GM19467 (cell line): ENCODE results near the gene INHBE.

Source experiments
- ATAC-seq: cut with Tn5 transposase; IDR thresholded peaks from one replicate; pipeline ENCODE4 v1.9.1; 2021; ENCODE audit warnings: mild to moderate bottlenecking, moderate library complexity; ENCODE audit not compliant: unreplicated experiment

The INHBE gene

DNA sequence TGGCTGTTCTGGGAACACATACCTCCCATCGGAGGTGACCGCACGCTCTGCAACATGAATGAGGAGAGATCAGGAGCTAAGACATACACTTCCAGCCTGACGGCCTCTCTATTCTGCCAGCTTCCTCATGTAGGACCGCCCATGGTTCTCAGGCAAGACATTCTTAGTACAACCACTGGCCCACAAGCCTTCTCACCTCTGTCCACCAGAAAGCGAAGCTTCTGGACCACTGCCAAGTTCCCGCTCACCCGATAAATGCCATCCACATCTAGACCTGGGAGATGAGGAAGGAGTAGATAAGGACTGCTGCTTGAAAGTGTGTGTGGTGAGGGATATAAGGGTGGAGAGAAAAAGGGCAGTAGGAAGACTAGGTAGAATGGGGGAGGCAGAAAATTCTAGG, 19.3 kb downstream of the INHBE start:
- ATAC-seq = no peak

DNA sequence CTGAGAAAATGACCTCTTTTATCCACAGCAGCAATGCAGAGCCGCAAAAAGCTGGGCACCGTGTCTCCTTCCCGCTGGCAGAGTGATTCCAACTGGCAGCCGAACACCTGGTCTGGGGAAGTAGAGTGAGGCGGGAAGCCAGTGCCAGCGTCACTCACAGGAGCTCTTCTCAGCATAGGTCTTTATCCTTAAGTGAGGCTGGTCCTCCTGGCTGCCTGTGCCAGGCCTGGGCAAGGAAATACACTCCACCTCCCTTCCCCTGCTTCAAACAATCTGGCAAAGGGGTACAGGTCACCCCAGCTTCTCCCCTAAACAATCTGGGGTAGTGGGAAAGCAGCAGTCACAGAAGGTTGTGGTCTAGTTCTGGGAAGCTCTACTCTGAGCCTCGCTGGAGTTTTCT, 19.8 kb downstream of the INHBE start:
- ATAC-seq = no peak

DNA sequence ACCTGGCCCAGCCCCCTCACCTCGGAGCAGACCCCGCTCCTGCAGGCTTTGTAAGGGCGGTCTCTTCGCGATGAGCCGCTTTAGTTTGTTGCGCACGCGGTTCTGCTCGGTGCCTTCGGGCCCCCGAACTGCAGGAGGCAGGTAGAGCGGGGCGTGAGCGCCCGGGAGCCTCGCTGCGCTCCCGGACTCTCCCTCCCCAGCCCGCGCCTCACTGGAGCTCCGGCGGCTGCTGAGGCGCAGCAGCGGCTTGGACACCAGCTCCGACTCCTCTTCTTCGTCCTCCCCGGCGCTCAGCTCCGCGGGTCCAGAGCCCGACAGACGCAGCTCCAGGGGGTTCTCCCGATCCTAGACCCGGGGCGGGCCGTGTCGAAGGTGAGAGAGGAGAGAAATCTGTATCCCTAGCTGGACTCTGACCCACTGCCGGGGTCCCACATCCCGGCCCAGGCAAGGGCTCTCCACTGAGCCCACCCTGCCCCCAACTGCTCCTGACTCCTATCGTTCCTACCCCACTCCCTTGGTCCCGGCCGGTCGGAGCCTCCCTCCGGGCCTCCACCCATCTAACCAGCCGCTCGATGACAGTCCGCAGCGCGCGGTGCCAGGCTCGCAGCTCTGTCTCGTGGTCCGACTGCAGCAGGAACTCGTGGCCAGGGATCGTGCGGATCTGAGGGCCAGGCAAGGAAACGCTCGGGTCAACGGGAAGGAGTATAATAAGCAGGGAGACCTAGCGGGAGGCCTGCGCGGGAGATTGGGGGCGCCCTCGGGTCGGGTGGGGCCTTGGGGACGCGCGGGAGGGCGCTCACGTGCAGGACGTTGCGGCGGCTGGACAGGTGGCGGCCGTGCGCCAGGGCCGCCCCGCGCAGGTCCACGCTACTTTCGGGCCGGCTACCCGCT, 20.4 kb downstream of the INHBE start:
- no peak for ATAC-seq

DNA sequence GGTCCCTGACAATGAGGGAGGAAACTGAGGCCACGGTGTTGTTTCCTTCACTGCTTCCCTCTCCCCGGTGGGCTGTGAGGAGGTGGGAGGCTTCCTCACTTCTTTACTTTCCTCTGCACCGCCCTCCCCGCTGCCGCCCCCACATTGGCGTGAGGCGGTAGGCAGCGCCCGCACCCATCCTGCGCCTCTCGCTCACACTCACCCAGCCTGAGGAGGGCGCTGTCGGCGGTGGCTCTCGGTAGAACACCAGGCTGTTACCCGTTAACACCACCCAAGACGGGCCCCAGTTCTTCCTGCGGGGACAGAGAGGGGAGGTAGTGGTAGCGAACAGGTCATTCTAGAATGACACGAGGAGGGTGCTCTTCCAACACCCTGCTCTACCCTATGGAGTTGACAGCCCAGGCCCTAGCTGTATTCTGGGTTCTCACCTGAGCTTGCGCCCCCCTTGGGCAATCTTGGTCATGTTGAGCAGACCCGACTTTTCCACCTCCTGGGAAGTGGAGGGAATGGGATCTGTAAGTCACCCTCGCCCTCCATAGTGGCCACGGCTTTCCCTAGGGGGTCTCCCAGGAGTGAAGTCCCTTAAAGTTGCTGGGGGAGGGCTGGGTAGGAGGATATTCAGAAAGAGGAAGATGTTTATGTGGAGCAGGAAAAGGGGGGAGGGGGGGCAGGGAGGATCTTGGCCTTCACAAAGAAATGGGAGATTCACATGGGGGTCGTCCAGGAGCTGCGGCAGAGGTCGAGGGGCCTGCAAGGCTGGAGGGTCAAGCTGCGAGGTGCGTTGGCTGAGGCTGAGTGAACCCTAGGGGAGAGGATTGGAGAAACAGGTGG, 21.3 kb downstream of the INHBE start:
- ATAC-seq = no peak

DNA sequence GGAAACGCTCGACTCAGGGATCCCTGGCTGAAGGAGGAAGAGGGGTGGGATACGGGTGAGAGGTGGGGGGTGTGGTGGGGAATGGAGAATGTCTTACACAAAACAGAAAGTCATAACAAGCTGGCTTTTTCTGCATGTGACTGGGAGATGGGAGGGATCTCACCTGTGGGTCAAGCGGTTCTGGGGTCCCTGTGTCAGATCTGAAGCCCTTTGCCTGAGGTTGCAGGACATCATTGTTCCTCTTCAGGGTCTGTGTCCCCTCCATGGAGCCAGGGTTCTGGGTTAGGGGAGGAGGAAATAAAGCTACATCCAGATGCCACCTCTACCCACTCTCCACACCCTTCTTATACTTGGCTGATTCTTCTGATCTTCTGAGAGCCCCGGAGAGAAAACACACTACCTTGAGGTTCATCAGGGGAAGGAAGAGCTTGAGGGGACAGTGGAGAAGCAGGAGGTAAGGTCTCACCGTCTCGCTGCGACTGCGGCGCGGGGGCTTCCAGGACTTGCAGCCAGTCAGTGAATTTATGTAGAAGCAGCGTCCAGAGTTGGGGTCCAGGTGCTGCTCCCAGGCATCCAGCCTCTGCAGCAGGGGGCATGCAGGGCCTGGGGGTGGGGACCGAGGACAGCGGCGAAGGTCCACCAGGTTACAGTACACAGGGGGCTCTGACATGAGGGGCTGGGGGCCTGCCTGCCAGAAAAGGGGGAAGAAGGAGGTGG, 22.0 kb downstream of the INHBE start:
- ATAC-seq = no peak

DNA sequence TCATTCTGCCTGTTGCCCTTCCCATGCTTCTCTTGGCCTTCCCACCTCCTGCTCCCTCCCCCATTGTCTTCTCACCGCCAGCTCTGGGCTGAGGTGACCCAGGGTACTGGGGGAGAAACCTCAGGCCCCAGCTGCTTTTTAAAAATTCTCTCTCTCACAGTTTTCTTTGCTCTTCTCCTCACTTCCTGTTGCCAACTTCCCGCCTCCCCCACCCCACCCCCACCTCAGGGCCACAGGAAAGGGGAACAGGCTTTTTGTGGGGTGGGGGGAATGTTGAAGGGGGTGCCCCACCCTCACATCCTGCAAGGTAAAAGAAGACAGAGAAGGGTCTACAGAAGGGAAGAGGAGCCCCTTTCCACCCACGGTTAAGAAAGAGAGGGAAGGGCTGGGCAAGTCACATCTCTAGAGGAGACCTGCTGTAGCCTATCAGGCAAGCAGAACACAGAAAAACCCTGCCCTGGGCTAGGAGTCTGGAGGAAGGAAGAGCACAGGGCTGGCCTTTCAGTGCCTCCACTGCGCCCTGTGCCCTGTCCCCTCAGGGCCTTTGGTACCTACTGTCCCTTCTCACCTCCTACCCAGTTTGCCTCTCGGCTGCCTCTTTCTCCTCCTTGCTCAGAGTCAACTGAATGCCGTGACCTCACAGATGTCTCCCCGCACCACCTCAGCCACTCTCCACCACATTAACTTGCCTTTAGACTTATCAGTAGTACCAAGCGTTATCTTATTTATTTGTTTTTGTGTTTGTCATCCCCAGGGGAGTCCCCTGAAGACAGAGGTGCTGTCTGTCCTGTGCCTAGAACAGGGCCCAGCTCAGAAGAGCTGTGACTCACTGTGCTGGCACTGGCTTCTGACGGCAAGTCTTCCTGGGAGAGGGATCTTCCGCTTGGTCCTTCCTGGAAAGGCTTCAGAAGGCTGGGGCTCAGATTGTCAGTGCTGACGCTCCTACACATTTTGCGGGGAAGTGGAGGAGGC, 22.9 kb downstream of the INHBE start:
- peak; percentile 33 for ATAC-seq

DNA sequence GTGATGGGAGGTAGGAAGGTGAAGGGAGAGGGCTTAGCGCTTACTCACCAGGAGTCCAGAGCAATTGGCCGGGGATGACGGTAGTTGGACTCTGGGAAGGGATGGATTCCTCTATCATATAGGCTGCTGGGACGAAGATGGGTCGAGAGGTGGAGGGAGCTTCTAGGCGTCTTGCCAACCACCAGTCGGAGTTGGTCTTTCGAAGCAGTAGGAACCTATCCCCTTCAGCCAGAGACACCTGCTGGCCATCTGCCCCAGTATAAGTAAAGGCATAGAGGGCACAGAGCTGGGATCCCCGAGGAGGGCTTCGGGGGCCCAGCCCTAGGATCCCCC, 23.9 kb downstream of the INHBE start:
- no peak for ATAC-seq

DNA sequence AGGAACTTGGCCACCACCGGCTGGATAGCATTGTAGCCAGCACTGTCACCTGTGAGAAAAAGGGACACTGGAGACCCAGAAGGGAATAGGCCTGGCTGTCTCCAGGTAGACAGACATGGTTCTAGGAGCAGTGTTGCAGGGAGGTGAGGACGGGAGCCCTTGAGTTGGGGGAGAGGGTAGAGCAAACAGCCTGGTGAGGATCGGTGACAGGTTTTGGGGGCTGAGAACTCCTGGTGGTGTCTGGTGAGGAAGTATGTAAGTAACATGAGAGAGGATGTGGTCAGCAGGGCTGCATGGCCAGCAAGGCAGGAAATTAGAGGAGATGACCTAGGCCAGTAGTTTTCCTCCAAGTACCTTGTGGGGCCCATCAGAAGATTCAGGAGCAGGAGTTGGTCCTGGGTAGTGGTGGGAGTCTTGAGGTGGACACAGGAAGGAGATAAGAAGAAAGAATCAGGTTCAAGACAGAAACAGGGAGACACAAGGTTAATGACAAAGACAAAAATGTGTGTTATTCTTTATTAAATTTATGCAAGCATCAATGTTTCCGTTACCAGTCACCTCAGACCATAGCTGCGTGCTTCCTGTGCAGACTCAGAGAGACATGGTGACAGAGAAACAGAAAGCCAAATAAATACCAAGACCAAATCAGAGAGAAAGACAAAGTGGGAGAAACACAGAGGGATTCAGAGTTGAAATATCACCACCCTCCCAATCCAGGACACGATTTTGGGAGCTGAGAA, 24.4 kb downstream of the INHBE start, which contains the start of gene ARHGAP9:
Gene ARHGAP9, minus strand, starts transcription at position 491 of the 740 bp plus-strand sequence. Its CDS starts 460 bp downstream, at position 31.
- ATAC-seq = no peak

DNA sequence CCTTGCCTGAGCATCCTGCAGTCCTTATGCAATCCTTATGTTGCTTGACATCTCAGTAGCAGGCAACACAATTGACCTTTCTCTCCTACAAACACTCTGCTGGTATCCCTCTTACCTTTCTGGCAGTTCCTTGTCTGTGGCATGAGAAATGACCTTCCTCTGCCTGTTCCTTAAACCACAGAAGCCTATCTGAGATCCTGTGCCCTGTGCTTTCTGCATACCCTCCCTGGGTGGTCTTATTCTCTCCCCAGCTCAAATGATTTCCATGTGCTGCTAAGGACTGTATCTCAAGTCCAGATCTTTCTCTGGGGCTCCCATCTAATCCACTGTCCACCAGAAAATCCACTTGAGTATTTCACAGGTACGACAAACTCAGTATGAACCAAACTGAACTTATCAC, 26.6 kb downstream of the INHBE start:
- no peak for ATAC-seq

DNA sequence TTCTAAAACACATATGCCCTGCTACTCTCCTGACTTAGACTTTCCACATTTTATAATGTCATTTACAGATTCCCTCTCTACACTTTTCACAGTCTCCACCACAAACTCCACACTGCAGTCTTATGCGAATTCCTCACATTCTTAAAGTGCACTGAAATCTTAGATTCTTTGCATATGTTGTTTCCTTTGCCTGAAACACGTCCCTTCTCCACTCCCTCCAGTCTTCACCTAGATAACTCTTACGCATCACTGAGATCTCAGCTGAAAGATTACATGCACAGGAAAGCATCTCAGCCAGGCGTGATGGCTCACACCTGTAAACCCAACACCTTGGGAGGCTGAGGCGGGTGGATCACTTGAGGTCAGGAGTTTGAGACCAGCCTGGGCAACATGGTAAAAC, 28.4 kb downstream of the INHBE start:
- ATAC-seq = no peak

DNA sequence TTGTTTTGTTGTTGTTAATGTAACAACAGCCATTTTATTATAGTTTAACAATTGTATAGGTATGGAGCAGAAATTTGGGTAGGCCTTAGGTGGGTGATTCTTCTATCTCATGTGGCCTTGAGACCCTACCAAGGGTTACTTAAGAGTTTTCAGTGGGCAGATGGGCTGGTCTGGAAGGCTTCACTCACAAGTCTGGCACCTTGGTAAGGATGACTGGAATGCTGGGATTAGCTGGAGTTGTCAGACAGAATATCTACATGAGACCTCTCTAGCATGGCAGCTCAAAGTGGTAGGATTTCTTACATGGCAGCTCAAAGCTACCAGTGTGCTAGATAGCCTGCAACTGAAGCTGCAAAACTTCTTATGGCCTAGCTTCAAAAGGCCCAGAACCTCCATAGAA, 30.6 kb downstream of the INHBE start:
- no peak for ATAC-seq

DNA sequence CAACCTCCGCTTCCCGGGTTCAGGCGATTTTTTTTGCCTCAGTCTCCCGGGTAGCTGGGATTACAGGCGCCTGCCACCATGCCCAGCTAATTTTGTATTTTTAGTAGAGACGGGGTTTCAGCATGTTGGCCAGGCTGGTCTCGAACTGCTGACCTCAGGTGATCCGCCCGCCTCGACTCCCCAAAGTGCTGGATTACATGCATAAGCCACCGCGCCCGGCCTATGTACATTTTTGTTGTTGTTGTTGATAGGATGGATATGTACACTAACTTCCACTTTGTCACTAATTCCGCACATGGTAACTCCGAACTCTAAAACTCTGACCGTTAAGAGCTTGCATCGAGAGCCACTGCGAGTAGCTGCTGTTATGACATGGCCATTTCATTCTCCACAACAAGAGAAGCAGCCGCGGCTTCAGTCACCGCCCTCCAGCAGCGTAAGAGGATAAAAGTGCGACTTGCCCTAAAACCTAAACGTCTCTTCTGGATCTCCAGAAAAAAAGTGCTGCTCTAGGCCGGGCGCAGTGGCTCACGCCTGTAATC, 32.0 kb downstream of the INHBE start:
- ATAC-seq = no peak

DNA sequence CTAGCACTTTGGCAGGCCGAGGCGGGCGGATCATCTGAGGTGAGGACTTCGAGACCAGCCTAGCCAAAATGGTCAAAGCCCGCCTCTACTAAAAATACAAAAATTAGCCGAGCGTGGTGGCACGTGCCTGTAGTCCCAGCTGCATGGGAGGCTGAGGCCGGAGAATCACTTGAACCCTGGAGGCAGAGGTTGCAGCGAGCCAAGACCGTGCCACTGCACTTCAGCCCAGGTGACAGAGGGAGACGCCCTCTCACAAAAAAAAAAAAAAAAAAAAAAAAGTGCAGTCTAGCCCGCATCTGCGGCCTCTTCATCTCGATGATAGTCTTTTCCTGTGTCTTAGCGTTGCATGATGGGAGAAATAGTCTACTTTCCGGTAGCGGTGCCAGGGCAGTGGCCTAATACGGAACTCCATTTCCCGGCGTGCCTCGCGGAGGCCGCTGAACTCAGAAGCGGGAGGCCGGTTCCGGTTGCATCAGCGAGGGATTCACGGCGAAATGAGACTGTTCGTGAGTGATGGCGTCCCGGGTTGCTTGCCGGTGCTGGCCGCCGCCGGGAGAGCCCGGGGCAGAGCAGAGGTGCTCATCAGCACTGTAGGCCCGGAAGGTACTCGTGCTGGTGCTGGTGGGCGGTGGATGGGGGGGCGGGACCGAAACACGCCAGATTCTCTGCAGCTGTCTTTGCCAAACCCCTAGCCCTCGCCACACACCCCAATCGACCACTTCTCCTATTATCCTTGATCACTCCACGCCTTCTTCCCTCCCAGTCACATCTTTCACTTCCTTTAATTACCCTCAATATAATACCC, 32.7 kb downstream of the INHBE start, which contains the start of gene MARS1:
Gene MARS1, plus strand, starts transcription at position 472 of the 805 bp plus-strand sequence. Its CDS starts 23 bp downstream, at position 495.
- ATAC-seq = peak; percentile 99

DNA sequence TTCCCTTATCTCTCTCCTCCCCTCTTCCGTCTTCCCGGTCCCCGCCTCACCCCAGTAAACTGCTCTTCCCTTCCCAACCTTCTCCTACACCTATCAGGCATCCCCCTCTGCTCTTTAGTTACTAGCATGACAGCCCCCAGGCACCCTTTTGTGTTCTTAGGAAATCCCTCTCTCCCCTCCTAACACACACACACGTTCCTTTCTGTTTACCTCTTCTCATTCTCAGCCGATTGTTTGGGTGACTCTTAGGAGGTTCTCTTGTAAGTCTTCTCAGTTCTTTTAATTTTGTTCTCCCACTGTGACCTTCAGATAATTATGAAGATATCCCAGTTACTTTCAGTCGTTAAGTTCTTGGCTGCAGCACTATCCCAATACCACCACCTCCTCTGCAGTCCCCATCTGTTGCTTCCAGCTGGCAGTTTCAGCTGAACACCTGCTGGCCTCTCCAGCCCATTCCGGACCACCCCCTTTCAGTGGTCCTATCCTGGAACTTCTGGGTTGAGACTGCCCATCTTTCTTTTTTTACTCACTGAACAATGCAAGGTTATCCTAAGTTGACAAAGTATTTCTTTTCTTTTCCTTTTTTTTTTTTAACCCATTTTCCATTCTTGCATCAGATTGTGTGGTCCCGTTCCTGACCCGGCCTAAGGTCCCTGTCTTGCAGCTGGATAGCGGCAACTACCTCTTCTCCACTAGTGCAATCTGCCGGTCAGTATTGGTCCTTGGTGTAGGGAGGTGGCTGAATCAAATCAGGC, 33.5 kb downstream of the INHBE start:
- ATAC-seq = no peak

DNA sequence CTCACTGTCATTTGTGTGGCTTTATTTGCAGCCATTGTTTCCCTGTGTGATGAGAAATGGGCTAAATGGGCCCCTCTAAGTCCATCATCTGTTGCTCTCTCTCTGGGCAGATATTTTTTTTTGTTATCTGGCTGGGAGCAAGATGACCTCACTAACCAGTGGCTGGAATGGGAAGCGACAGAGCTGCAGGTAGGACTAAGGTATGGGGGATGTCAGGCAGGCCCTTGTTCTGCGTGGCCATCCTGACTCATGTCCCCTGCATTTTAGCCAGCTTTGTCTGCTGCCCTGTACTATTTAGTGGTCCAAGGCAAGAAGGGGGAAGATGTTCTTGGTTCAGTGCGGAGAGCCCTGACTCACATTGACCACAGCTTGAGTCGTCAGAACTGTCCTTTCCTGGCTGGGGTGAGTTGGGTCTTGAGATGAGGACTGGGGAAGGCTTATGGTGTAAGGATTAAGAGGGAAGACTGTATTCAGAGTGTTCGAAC, 34.1 kb downstream of the INHBE start:
- ATAC-seq = no peak

DNA sequence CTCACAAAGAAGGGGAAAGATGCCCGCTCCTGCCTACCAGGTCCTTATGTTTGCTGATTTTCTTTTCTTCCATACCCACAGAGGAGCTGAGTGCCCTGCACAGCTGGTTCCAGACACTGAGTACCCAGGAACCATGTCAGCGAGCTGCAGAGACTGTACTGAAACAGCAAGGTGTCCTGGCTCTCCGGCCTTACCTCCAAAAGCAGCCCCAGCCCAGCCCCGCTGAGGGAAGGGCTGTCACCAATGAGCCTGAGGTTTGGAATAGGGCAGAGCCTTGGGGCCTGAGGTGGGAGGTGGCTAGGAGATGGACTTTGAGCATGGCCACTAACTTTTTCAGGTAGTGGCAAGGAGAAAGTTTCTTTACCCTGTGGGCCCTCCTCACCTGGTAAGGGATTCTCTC, 35.0 kb downstream of the INHBE start:
- ATAC-seq = no peak
